ENCODE data around the gene TMEM91.
A peak's percentile ranks its signal among the peaks of the same experiment; 100 is the strongest.

TMEM91 gene

DNA sequence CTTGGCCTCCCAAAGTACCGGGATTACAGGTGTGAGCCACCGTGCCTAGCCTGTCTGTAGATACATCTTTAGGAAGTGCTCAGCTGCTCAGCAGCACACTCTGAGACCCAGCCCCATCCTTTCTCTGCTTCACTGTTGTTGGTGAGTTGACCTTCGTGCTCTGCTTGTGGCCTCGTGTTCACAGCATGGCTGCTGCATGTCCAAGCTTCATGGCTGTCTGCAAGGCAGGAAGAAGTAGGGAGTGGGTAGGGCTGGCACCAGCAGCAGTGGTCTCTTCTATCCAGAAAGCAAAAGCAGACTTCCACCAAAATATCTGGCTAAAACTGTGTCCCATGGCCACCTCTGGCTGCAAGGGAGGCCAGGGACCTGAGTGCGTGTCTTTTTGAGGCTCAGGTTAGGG is 36.6 kb downstream of the TMEM91 start:
- DNase-seq = no peak

DNA sequence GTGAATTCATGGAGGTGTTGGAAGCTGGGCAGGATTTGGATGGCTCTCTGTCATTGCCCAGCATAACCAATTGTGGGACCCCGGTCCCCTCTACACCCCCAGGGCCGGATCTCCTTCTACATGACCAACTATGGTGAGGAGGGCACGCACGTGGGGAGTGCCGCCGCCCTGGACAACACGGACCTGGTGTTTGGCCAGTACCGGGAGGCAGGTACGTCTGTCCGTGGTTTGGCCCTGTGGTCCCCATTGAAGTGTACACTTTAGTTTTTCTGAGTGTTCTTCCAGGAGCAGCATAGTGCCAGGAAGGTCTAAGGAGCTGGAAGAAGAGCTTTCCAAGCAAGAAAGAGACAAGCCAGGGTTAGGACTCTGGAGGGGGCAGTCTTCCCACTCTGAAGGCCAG is 37.6 kb downstream of the TMEM91 start:
- no peak for DNase-seq

DNA sequence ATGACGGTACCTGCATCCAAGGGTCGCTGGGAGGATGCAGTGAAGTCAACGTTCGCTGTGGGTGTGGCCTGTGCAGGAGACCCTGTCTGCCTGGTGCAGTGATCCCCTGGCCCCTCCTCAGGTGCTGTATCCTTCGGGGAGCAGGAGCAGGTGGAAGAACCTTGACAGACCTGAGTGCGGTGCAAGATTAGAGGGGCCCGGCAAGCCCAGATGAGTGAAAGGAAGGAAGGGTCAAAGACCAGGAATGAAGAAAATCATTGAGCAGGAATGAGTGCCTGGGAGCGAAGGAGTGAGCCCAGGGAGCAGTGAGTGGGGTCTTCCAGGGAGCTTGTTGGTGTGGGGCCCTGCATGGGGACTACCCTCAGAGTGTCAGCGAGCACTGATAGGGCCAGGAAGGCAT is 38.1 kb downstream of the TMEM91 start:
- no peak for DNase-seq

DNA sequence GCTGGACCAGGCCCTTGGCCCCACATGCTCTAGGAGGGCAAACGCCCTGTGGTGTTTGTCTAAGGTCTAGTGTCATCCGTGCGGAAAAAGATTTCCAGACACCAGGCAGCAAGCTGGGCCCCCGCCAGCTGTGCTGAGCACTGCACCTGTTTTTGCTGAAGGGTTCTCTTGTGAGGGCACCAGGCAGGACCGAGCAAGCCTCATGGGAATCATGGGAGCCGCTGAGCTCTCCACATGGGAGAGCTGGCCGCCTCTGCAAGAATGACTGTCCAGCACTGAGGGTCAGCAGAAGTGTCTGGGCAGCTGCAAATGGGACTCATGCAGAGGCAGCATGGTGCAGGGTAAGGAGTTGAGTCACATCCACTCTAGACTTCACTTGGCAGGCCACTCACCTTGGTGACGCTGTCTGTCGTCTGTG is 38.8 kb downstream of the TMEM91 start:
- no peak for DNase-seq

DNA sequence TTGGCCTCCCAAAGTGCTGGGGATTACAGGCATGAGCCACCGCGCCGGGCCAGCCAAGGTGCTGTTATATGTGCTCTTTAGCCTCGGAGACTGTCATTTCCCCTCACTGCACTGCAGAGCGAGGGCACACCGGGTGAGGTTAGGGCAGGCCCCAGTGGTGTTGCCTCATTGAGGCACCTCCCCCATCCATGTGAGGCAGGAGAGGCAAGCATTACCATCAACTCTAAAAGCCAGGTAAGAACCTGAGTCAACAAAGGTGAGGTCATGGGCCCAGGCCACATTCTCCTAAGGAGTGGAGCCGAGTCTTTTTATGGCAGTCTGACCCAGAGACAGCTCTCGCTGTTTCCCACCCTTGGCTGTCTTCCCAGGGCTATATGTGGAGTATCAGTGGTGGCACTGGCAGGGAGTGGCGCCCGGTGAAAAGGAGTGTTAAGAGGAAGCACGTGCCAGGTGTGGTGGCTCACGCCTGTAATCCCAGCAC is 39.9 kb downstream of the TMEM91 start:
- DNase-seq = no peak

DNA sequence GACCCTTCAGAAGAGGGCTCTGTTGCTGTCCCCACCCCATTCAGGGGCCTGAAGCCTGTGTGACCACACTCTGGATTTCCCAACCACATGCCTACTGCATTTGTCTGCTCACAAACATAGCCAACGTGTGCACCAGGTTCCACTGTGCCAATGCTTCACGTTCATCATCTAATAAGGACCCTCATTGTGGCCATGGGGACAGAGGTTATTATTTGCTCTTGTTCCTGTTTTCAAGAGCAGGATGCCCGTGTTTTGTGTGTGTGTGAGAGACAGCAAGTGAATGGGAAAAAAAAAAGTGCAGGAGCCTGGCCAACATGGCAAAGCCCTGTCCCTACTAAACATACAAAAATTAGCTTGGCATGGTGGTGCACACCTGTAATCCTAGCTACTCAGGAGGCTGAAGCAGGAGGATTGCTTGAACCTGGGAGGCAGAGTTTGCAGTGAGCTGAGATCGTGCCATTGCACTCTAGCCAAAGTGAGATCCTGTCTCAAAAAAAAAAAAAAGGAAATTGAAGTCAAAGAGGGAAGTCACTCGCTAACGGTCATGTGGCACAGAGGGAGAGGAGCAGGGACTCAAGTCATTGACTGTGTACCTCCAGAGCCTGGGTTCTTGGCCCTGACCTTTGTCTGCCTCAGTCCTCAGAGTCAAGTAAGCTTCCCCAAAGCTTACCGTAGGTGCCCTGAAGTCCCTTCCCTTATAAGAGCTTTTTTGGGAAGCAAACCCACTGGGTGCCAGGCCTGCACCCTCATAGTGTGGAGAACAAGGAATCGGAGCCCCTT is 44.0 kb downstream of the TMEM91 start:
- no peak for DNase-seq

DNA sequence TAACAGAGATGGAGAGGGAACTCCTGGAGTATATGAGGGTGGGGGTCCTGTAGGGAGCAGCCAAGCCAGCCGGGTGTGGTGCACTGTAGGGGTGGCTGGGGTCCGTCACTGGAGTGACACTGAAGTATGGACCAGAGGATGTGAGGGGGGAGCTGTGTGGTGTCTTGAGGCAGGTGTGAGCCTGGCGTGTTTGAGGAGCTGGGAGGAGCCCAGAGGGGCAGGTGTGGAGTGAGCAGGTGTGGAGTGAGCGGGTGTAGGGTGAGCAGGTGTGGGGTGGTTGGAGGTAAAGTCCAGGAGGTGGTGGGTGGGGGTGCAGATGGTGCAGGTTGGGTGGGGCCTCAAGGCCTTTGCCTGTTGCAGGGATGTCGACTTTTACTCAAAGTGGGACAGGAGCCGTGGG is 45.0 kb downstream of the TMEM91 start:
- DNase-seq = no peak

DNA sequence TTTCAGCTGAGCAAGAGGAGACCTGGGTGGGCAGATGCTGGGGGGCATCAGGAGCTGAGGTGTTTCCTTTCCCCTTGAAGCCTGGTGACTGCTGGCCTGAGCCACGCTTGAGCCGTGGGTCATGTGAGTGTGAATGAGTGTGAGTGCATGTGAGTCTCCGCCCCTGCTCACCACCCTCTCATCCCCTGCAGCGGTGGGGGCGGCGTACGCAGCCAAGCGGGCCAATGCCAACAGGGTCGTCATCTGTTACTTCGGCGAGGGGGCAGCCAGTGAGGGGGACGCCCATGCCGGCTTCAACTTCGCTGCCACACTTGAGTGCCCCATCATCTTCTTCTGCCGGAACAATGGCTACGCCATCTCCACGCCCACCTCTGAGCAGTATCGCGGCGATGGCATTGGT is 45.6 kb downstream of the TMEM91 start:
- DNase-seq = no peak

DNA sequence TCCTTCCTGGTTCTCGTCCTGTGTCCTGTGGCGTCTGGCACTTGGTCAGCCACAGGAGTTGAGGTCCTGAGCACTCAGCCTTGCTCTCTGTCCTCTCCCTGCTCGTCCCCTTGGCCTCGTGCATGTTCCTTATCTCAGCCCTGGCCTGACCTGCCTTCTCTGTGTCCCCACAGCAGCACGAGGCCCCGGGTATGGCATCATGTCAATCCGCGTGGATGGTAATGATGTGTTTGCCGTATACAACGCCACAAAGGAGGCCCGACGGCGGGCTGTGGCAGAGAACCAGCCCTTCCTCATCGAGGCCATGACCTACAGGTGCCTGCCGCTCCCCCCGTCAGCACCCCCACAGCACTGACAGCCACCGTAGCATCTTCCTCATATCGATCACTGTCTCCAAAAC is 46.1 kb downstream of the TMEM91 start:
- no peak for DNase-seq

DNA sequence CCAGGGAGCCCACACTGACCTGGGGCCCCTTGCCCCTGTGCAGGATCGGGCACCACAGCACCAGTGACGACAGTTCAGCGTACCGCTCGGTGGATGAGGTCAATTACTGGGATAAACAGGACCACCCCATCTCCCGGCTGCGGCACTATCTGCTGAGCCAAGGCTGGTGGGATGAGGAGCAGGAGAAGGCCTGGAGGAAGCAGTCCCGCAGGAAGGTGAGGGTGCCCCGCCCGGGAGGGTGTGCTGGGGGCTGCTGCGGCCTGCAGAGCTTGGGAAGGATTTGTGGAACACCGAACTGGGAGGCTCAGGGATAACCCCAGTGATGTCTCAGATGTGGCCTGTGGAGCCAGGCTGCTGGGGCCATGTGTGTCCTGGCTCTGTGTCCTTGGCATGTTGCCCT is 46.6 kb downstream of the TMEM91 start:
- DNase-seq = no peak

DNA sequence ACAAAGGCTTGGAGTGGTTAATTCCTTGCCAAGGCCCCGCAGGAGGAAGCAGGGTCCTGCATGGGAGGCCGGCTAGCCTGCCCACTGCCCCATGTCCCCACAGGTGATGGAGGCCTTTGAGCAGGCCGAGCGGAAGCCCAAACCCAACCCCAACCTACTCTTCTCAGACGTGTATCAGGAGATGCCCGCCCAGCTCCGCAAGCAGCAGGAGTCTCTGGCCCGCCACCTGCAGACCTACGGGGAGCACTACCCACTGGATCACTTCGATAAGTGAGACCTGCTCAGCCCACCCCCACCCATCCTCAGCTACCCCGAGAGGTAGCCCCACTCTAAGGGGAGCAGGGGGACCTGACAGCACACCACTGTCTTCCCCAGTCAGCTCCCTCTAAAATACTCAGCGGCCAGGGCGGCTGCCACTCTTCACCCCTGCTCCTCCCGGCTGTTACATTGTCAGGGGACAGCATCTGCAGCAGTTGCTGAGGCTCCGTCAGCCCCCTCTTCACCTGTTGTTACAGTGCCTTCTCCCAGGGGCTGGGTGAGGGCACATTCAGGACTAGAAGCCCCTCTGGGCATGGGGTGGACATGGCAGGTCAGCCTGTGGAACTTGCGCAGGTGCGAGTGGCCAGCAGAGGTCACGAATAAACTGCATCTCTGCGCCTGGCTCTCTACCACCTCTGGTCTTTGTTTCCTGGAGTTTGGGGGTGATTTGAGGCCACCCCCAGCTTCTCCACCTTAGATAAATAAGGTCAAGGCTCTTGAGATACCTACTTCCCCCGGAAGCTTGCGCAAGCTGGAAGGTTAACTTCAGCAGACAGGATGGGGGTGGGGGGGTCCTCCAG is 48.2 kb downstream of the TMEM91 start:
- DNase-seq = no peak

DNA sequence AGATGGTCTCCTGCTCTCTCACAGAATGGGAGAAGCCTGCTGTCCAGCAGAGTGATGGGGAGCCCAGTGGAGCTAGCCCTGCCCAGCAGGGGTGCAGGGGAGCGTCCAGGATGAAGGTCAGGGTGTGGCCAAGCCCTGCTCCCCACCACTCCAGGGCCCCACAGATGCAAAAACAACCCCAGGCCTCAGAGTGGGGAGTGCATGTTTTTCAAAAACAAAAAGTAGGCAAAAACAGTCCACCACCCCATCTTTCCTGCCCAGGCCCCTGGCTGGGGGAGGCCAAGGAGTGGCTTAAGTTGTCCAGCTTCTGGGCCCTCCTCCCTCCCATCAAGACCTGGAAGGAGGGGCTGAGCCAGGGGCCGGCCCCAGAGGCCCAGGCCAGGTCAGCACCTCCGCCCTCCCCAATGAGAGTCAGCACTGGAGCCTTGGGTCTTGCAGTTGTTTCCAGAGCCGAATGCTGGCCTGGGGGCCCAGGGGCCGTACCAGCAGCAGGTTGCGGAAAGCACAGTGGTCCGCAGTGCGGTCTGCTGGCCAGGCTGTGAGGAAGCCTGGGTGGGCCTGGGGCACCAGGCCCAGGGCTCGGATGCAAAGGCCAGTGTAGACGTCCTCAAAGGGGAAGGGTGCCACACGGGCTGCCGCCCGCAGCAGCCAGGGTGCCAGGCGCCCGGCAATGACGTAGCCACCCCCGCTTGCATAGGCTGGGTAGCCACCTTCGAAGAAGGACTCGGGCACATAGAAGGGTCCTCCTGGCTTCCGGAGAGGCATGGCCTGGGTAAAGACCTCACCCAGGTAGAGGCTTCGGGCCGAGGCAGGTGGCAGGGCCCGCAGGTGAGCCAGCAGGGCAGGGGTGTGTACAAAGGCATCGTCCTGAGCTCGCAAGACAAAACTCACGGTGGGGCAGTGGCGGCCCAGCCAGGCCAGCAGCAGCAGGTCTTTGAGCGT is 49.1 kb downstream of the TMEM91 start:
- no peak for DNase-seq

DNA sequence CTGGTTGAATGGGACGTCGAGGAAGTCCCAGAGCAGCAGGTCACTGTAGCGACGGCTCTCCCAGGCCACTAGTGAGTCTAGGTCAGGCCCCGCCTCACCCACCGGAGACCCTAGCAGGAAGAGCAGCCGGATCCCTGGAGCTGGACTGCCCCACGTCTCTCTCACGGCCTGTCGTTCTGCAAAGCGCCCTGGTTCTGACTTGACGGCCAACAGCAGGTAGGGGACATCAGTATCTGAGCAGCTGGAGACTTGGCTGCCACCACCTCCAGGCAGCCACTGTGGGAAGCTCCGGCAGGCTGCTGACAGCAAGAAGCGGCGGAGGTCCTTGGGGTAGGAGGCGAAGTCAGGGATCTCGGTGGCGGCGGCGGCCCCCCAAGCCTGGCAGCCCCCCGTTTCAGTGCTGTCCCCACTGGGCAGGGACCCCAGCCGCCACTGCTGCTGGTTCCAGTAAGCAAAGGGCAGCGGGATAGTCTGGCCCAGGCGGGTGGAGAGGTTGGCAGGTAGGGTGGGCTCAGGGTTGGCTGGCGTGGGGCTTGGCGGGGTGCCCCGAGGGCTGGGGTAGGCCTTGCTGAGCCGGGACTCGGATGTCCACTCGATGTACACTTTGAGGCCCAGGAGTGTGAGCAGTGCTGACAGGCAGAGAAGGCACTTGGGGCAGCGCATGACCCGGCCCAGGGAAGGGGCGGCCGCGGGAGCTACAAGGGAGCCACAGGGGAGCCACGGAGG is 49.9 kb downstream of the TMEM91 start:
- no peak for DNase-seq

DNA sequence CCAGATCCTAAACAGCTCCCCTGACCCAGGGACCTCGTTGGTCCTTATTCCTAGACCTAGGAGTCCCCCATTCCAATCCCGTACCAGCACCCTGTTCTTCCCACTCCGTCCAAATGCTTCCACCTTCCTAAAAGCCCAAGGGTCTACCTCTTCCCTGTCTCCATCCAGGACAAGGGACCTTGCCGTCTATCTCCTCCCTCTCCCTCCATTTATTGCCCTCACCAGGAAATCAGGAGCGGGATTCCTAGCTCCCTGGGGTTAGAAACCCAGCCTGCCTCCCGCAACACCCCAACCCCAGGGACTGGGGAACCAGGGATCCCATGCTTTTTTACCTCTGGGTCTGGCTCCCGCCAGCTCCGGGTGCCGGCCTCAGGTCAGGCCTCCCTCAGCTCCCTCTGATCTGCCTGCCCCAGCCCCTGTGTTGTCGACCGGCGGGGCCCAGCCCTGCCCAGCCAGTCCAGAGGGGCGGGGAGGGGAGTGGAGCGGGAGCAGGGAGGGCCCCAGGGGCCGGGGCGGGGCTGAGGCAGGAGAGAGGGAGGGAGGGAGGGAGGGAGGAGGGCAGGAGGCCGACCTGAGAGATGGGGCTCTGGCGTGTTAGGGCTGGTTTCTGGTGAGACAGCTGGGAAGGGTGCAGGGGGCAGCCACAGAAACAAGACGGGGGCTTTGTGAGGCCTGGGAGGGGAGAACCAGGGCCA is 50.8 kb downstream of the TMEM91 start, which contains the start of gene B3GNT8:
TSS of gene B3GNT8 (minus strand) at position 423 of the 695 bp plus-strand sequence. CDS start 596 bp downstream, outside the sequence.
- peak; percentile 48 for DNase-seq

DNA sequence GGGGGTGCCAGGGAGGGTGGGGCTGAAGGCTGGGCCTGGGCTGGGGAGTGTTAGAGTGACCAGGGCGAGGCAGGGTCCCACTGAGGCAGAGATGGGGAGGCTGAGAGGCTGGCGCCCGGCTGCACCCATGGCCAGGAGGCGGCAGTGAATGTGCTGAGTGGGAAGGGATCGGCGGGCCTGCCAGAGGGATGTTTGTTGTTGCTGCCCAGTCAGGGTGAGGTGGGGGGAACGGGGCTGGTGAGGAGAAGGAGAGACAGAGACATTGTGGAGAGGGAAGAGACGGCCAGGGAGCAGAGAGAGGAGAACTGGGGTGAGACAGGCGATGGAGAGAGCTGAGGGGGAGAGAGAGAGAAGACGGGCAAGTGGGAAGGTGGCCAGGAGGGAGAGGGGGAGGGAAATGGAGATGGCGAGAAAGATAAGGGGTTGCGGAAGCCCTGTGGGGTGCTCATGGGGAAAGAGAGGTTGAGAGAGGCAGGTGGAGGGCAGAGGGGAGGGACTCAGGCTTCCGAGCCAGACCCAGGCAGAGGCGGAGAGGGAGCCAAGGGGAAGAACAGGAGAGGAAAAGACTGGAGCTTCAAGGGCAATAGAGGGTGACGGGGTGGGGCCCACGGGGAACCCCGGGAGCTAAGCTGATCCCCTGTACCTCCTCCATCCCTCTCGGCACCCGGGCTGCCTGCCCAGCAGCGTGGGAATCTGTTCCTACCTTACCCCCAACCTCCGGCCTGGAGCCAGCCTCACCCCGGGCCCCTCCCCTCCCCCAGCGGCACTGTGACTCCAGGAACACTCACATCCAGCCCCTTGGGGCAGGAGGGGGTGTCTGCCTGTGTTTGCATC is 51.5 kb downstream of the TMEM91 start:
- DNase-seq = peak; percentile 38

DNA sequence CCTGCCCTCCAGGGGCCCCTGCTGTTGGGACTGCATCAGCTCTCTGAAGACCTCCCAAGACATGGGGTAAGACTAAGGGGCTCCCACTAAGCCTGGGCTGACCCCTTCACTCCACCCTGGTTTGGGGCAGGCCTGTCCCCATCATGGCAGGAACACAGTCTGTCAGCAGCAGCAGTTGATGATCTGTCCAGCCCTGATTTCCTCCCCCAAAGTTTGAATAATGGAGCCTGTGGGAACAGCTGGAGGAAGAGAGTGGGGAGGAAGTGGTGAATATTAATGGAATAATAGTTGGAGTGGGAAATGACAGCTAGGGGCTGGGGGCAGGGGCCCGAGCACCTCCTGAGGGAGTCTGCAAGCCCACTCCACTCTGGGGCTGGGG is 52.1 kb downstream of the TMEM91 start:
- no peak for DNase-seq

DNA sequence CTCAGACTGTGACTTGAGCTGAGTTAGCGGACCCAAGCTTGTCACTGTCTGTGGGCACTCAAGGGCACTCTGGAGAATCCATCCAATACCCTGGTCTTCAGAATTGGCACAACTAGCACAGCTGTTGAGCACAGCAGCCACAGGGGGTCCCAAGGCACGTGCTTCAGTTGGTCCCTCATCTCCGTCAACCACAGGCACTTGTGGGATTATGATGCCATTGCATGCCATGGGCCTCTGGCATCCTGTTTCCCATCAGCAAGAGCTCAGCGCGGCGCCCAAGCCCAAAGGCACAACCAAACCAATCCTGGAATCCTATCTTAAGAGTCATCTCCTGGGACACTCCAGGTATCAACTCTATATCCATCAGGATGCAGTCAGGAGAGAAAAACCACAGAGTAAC is 54.6 kb downstream of the TMEM91 start:
- no peak for DNase-seq

DNA sequence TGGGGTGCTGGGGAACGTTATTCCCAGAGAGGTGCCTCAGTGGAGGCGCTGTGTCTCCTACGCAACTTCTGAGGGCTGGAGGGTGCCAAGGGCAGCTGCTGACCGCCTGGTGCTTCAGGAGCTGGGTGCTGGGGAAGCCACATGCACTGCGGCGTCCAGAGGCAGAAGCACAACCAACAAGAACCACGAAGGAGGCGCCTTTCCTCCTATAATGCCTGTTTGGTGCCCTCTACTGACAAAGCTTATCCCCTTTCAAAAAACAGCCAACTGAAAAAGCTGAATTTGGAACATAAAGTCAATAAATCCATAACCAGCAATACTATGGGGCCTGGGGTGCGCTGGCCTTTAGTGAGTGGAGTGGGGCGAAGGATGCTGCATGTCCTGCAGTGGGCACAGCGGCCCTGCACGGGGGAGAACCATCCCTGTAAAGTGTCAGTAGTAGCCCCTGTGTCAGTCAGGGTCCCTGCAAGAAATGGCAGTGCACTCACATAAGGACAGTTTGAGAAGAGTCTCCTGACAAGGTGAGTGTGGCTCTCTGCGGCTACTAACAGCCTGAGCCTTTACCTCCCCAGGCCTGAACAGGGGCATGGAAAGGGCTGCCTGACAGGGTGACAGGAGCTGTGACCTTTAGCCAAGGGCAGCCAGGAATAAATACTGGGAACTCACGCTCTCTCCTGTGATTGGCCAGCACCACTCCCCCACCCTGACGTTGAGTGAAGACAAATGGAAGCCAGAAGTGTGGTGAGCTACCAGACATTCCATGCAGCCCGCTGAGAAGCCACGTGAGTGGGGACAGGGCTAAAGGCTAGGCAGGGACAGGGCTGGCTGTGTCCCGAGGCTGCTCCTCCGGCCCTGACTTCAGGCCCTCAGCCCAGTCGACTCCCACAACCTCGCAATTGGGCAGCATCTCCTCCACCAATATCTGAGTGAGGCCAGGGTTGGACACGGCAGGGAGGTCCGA is 55.4 kb downstream of the TMEM91 start:
- no peak for DNase-seq

DNA sequence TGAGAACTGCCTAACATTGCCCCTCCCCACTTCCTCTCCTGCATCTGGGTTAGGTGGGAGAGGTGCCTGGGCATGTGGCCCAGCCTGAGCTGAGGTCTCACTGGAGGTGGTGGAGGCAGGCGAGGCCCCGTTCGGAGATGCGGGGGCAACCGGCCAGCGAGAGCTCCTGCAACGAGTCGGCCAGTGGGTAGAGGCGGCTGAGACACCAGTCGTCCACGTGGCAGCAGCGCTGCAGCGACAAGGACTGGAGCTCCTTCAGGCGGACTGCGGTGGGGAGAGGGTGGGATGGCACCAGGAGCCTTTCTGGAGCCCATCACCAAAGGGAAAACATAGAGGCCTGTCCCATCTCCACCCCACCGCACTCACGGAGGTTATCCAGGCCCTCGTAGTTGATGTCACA is 56.8 kb downstream of the TMEM91 start:
- DNase-seq = no peak
